ENCODE data around the gene NPRL2. TPM values are rescaled to one million over a fixed set of nuclear protein-coding genes. Genes with fewer than 3 reads are reported as not detected.

NPRL2 gene
- total and polyA plus RNA-seq, 2 experiments from 2014 or later: 22.3 to 27.7 TPM

- Histone ChIP-seq H3K4me1 (ENCODE audit: insufficient read depth) (peaks cover 12% of the 10 kb centered on the region; the same call in 1 of the 2 replicates), H3K79me2 (replicated peaks; ENCODE audit: insufficient read depth) (peaks cover 17% of the 10 kb centered on the region), H3K36me3 (ENCODE audit: insufficient read depth) (no peaks in the 10 kb centered on the region), H3K27me3 (ENCODE audit: insufficient read depth) (no peaks in the 10 kb centered on the region), H3K4me3 (no peak overlapping the region), H2AFZ (no peak overlapping the region), H3K4me2 (no peak overlapping the region), H3F3A (replicated peaks; ENCODE audit: low read depth) (no peaks in the 10 kb centered on the region), H3K9me2 (ENCODE audit: insufficient read depth) (no peaks in the 10 kb centered on the region), H4K20me1 (replicated peaks; ENCODE audit: insufficient read depth) (peaks cover 24% of the 10 kb centered on the region), H3K27ac (ENCODE audit: low read depth) (no peak overlapping the region)
- Mint-ChIP-seq H3K4me1 (peaks cover 27% of the 10 kb centered on the region), H3K9me3 (no peaks in the 10 kb centered on the region), H3K27me3 (ENCODE audit: insufficient read depth, low read depth, poor library complexity) (peaks cover 5% of the 10 kb centered on the region), H3K36me3 (ENCODE audit: low read depth) (peaks cover 11% of the 10 kb centered on the region), H3K4me3 (no peak overlapping the region), H3K27ac (no peak overlapping the region)
- no peak for DNase-seq (ENCODE audit: low spot score)
- TF ChIP-seq STAT1 (IDR thresholded peaks at IDR 0.05; ENCODE audit: unreplicated experiment) (no peak), REST (IDR thresholded peaks at IDR 0.05; ENCODE audit: unreplicated experiment) (no peak), ZNF462 (CRISPR knock-in tag; IDR thresholded peaks at IDR 0.05) (no peak), ZNF331 (CRISPR knock-in tag; IDR thresholded peaks at IDR 0.05; ENCODE audit: low read depth) (no peak), POLR2AphosphoS5 (IDR thresholded peaks at IDR 0.05; ENCODE audit: low read depth) (no peak; the same call in 1 of the 2 replicates), CREB1 (CRISPR knock-in tag; IDR thresholded peaks at IDR 0.05; ENCODE audit: low read depth) (no peak), NANOG (IDR thresholded peaks at IDR 0.05; ENCODE audit: borderline replicate concordance) (no peak), EZH2 (IDR thresholded peaks at IDR 0.05; ENCODE audit: low read depth, unreplicated experiment) (no peak), JUNB (IDR thresholded peaks at IDR 0.05; ENCODE audit: unreplicated experiment) (no peak), CTCF (conservative IDR thresholded peaks at IDR 0.05; ENCODE audit: low read depth in 2 of 2) (no peak), EZH2phosphoT487 (IDR thresholded peaks at IDR 0.05; ENCODE audit: unreplicated experiment) (no peak), ETS1 (IDR thresholded peaks at IDR 0.05) (no peak), ZNF114 (CRISPR knock-in tag; IDR thresholded peaks at IDR 0.05) (no peak)
- ATAC-seq: no peak
Measured at GRCh38 chr3:50353245-50354004, 2.9 kb upstream of the NPRL2 start.
